ENCODE results near the gene WDR87.

Gene WDR87

DNA sequence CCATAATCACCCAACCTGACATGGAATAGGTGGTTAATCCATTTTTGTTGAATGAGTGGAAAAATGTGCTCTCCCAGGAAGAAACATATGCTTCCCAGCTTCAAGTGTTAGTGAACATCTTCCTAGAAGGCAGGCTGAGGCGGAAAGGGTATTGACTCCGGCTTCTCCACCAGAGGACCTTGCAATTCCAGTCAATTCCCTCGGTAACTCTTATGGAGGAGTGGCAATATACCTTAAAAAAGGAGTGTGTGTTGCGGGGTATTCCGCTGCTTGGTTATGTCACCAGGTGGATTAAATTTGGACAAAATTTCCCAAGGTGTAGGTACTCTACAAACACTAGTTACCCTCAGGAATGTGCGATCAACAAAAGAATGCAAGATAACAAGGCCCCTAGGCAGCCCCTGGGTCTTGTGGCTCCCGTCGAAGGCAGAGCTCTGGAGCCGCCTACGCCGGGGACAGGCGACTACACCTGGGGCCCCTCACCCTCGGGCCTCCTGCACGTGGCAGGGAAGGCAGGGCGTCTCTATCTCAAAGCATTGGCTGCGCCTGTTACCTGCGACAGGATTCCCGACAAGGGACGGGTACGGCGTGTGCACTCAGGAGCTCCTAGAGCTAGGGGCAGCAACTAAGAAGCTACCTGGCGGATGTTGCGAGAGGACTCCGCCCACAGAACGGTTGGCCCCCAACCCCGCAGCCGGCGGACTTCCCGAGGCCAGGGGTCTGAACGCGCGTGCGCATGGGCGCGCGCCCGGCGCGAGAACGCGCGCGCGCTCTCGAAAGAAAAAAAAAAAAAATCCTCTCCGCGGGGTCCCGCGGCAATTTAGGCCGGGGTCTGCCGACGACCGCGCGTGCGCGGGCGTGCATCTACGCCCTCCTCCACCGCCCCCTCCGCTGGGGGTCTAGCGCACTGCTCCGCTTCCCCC lies at the start of gene WDR87:
Gene WDR87 (minus strand): TSS at position 649 of the 923 bp plus-strand sequence. CDS start 8,355 bp downstream, outside the sequence.
- H3K4me3 ChIP-seq (ENCODE audit: control insufficient read depth, low read depth, low read length) = peak within 1 kb of the TSS; percentile 94
- no peak for DNase-seq (ENCODE audit: low read depth)

DNA sequence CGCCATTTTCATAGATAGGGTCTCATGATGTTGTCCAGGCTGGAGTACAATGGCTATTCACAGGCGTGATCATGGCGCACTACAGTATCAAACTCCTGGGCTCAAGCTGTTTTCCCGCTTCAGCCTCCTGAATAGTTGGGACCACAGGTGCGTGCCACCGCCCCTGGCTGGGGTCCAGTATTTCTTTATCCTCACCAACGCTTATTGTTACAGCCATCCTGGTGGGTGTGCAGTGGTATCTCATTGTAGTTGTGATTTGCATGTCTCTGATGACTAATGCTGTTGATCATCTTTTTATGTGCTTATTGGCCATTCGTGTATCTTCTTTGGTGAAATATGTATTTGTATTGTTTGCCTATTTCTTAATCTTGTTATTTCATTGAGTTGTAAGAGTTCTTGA lies 49.6 kb upstream of the WDR87 start:
- no peak for TF ChIP-seq CTCF (IDR thresholded peaks at IDR 0.05; ENCODE audit: control insufficient read depth, insufficient read depth, low read depth, low read length, missing control alignments)
- no peak overlapping the region for H3K4me3 ChIP-seq (ENCODE audit: control insufficient read depth, low read depth, low read length)
- no peak for DNase-seq (ENCODE audit: low read depth)

More for the DNA sequence above, at the start of gene WDR87:
- no peak for TF ChIP-seq CTCF (IDR thresholded peaks at IDR 0.05; ENCODE audit: control insufficient read depth, insufficient read depth, low read depth, low read length, missing control alignments)

GRCh38 chr19:37954421-37954874 lies 48.1 kb upstream of the WDR87 start:
- DNase-seq (ENCODE audit: low read depth) = no peak
- H3K4me3 ChIP-seq (ENCODE audit: control insufficient read depth, low read depth, low read length) = no peak overlapping the region
- no peak for TF ChIP-seq CTCF (IDR thresholded peaks at IDR 0.05; ENCODE audit: control insufficient read depth, insufficient read depth, low read depth, low read length, missing control alignments)

DNA sequence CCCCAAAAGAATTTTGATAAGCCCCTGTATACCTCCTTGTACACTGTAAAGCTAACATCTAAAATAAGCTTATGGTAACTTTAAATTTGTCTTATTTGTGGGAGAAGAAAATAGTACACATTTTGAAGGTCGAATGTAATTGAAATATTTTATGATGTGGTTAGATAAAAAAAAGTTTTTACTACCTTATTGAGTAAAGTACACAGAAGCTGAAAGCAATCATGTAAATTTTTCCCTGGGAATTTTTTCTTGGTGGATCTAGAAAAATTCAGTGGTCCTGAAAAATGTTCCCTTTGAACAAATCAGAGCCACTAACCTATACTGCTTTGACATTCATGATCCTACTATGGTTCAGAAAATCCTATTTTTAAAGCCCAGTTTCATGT lies 47.5 kb upstream of the WDR87 start:
- no peak overlapping the region for H3K4me3 ChIP-seq (ENCODE audit: control insufficient read depth, low read depth, low read length)
- no peak for TF ChIP-seq CTCF (IDR thresholded peaks at IDR 0.05; ENCODE audit: control insufficient read depth, insufficient read depth, low read depth, low read length, missing control alignments)
- DNase-seq (ENCODE audit: low read depth) = no peak

DNA sequence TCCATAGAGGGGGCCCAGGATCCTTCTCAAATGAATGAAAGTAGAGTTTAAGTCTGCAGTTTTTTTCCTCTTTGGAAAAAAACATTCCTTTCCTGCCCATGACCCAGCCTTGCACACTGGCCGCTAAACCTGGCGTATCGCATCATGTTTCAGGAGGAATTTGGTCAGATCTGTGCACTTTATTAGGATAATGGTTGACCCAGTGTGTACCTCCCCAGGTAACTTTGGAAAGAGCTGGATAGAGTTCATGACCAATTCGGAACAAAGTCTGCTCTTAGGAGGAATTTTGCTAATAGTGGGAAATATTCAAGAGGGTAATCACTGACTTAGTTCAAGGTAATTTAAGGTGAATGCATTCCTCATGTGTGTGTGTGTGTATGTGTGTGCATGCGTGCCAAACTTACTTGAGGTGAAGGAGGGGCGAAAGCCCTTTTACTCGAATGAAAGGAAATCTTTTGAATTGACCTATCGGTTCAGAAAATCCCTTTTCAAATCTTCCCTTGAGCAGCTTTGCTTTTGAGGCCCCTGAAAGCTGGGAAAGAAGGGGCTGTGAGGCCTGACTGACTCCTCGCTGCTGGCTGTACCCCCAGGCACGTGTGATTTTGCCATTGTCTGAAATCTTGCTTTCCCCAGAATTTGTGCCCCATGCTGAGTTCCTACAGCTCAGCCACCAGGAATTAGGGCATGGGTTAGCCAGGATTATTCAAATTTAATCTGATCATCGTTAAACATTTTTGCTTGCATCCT lies 47.0 kb upstream of the WDR87 start:
- no peak overlapping the region for H3K4me3 ChIP-seq (ENCODE audit: control insufficient read depth, low read depth, low read length)
- peak; percentile 33 for DNase-seq (ENCODE audit: low read depth)
- no peak for TF ChIP-seq CTCF (IDR thresholded peaks at IDR 0.05; ENCODE audit: control insufficient read depth, insufficient read depth, low read depth, low read length, missing control alignments)

DNA sequence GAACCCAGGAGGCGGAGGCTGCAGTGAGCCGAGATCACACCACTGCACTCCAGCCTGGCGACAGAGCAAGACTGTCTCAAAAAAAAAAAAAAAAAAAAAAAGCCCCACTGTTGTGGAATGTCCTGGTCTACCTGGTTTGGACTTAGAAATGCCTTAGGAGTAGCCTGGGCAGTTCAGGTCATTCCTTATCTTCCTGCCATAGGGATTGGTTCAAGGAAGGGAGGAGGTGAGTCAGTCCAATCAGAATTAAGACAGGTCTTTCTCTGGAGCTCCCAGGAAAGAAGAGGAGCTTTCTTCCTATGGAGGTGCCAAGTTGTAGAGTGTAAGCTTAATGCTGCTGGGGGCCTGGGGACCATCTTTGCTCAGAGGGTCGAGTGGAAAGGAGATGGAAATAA lies 45.4 kb upstream of the WDR87 start:
- no peak for TF ChIP-seq CTCF (IDR thresholded peaks at IDR 0.05; ENCODE audit: control insufficient read depth, insufficient read depth, low read depth, low read length, missing control alignments)
- no peak for DNase-seq (ENCODE audit: low read depth)
- no peak overlapping the region for H3K4me3 ChIP-seq (ENCODE audit: control insufficient read depth, low read depth, low read length)
